K562 treated with DMSO at 1 percent for 4 hours (cell line): ENCODE data around the gene CMAS. TPM values are rescaled to one million over a fixed set of nuclear protein-coding genes. Genes with fewer than 3 reads are reported as not detected.

ENCODE experiments used
- total RNA-seq: library from RNA; unstranded; fragments of 300-600 nt; gene quantifications from 2 replicates; pipeline ENCODE4 v1.2.3, GENCODE V29; 2022; ENCODE audit not compliant: insufficient read depth

The CMAS gene
- total RNA-seq = 31.0 and 33.2 TPM in 2 replicates

GRCh38 chr12:22046090-22046967, at the start of gene CMAS:
Gene CMAS (plus strand): TSS chr12:22046218. CDS start chr12:22046304, 86 bp downstream.

Other genes with a start within 250 kb of the CMAS start
- not detected in 2 replicates for gene ABCC9, start 104.8 kb upstream of the CMAS start, total RNA-seq